MM.1S (cell line): ENCODE results near the gene PRM1.

Experiments
- EZH2 ChIP-seq: fragments of 300-600 bp; sonication (generic); optimal IDR thresholded peaks from 2 replicates; pipeline ENCODE3; 2017; ENCODE audit warnings: low read depth, mild to moderate bottlenecking, antibody characterized with exemption, low read length, mixed read lengths
- EZH2phosphoT487 ChIP-seq: fragments of 300-600 bp; sonication (generic); IDR thresholded peaks from 2 replicates; pipeline ENCODE4 v1.6.1; 2018; ENCODE audit warnings: antibody characterized with exemption, low read length
- TF ChIP-seq, protein P1 (sequence below): fragments of 300-600 bp; sonication (generic); IDR thresholded peaks from 2 replicates; pipeline ENCODE4 v1.5.1; 2016; ENCODE audit warnings: antibody characterized with exemption, low read length, mixed read lengths

DNA sequence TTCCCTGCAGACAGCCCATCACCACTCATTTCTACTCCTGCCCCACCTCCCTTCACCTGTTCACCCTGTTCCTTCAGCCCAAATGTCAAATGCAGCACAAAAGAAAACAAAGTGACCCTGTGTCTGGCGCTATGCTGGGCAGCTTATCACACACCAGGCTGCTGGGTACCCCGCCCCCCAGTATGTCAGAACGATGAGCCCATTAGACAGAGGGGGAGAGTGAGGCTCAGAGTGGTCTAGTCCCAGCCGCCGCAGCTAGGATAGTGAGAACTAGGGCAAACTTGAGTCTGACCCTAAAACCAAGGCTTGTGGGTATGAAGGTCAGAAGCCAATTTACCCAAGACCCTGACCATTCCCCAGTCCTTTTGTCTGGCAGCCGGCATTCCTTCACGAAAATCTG, 16.0 kb downstream of the PRM1 start:
- TF ChIP-seq EZH2 (no peak), EZH2phosphoT487 (no peak)
- TF ChIP-seq, protein P1, sequence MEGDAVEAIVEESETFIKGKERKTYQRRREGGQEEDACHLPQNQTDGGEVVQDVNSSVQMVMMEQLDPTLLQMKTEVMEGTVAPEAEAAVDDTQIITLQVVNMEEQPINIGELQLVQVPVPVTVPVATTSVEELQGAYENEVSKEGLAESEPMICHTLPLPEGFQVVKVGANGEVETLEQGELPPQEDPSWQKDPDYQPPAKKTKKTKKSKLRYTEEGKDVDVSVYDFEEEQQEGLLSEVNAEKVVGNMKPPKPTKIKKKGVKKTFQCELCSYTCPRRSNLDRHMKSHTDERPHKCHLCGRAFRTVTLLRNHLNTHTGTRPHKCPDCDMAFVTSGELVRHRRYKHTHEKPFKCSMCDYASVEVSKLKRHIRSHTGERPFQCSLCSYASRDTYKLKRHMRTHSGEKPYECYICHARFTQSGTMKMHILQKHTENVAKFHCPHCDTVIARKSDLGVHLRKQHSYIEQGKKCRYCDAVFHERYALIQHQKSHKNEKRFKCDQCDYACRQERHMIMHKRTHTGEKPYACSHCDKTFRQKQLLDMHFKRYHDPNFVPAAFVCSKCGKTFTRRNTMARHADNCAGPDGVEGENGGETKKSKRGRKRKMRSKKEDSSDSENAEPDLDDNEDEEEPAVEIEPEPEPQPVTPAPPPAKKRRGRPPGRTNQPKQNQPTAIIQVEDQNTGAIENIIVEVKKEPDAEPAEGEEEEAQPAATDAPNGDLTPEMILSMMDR = no peak
